Pancreas (tissue), 10 donors: ENCODE data around the gene KDM8. TPM values are rescaled to one million over a fixed set of nuclear protein-coding genes. Genes with fewer than 3 reads are reported as not detected.
A peak's percentile ranks its signal among the peaks of the same experiment; 100 is the strongest.
"Not testable (repeated sequence)": the region's sequence is repeated elsewhere in the genome, so short reads cannot be mapped to it uniquely, and the experiment has no call there.

Source experiments
- ATAC-seq, 4 donors: fragments of 200-7000 bp; cut with Tn5 transposase; one replicate each; pipeline versions ENCODE4 v1.8.0 to v1.9.1; 2020; ENCODE audit warnings: mild to moderate bottlenecking in 4 of 4, moderate library complexity in 4 of 4
- DNase-seq, 6 donors: peaks; one replicate each; pipeline ENCODE4 v3.0.0-alpha.2; 2020
- FAIRE-seq: peaks from 2 replicates; lab custom pipeline; 2012; peaks lifted over from hg19 to GRCh38; lab: Jason Lieb, UNC
- H3K27ac ChIP-seq, 4 donors: fragments of 200-600 bp; sonication (generic); 1 replicate in 3 of 4; 2 replicates in 1 of 4; pipeline versions ENCODE4 v1.5.0 to v1.8.0; 2020
- H3K27me3 ChIP-seq, 4 donors: fragments of 200-600 bp; one replicate each; pipeline ENCODE4 v1.8.0; 2021
- H3K36me3 ChIP-seq, 3 donors: fragments of 200-600 bp; sonication (generic) in 1 of 3; one replicate each; pipeline versions ENCODE4 v1.5.0 to v1.8.0; 2020 to 2021
- H3K4me1 ChIP-seq, 3 donors: fragments of 200-600 bp; one replicate each; pipeline ENCODE4 v1.8.0; 2021
- H3K4me3 ChIP-seq, 4 donors: fragments of 200-600 bp; sonication (generic) in 2 of 4; one replicate each; pipeline versions ENCODE4 v1.5.0 to v1.8.0; 2020 to 2021
- H3K9me3 ChIP-seq, 4 donors: fragments of 200-600 bp; one replicate each; pipeline ENCODE4 v1.8.0; 2021
- CTCF ChIP-seq, 4 donors: fragments of 200-600 bp; sonication (generic) in 3 of 4; IDR thresholded peaks; one replicate each; pipeline versions ENCODE4 v1.5.0 to v1.8.0; 2021; ENCODE audit warnings: antibody characterized with exemption in 4 of 4
- WGBS, 2 donors: extraction: QIAGEN DNeasy Blood & Tissue Kit; methylation state at CpG; one replicate each; pipeline ENCODE4 v1.1.7; 2013; 5-methylcytosine and 5-hydroxymethylcytosine counted together
- intact Hi-C, 3 donors: fragments of 100-400 bp; cut with DNase I; formaldehyde crosslinking; loops; one replicate each; pipeline versions ENCODE4 v1.11.1 to v1.14.2; 2022
- polyA plus RNA-seq, 2 donors: library from polyadenylated mRNA; stranded (reverse); fragments of 200-250 nt; gene quantifications; one replicate each; pipeline ENCODE4 v1.2.3, GENCODE V29; 2013
- total RNA-seq, 6 donors: library from RNA; stranded (reverse); fragmentation: NEBNext Ultra II Directional in 4 of 6; extraction: Animal tissue kit (Norgen Biotek cat#: 25700) in 4 of 6; gene quantifications; one replicate each; pipeline versions ENCODE4 v1.2.1 to v1.2.4, GENCODE V29; 2021 to 2023
- donor health status: healthy with polysubstance abuse.
- donor health status: DM: no; HTN: no; CAD: no; lungs with moderate emphysema.
- donor health status: DM: no; HTN: no; CAD: no.
- donor health status: control.
- donor health status: control.
- donor health status: Bipolar disorder and iron deficiency.
- donor health status: DM: yes; HTN: yes; CAD: no.
- donor health status: DM: no; HTN: no; CAD: no.
- donor health status: DM: no; HTN: no; CAD: no.
- donor health status: DM: yes; HTN: yes; CAD: no.

The KDM8 gene
- total and polyA plus RNA-seq, 8 donors: 4.7 to 17.7 (median 6.8) TPM

GRCh38 chr16:27198451-27199234, 4.7 kb upstream of the KDM8 start:
- Histone ChIP-seq H3K4me1 (peaks cover 0 to 3% (median 0%) of the 10 kb centered on the region in 3 donors), H3K27me3 (no peaks in the 10 kb centered on the region), H3K27ac (no peak overlapping the region), H3K4me3 (no peak overlapping the region), H3K9me3 (no peaks in the 10 kb centered on the region), H3K36me3 (no peaks in the 10 kb centered on the region)
- DNase-seq (no peak), FAIRE-seq (no peak), ATAC-seq (no peak)
- TF ChIP-seq CTCF (IDR thresholded peaks at IDR 0.05): no peak
- intact Hi-C loops: no loop called here
- 85 to 89% methylated on average over 12 of the region's 12 CpGs for WGBS, 2 donors

GRCh38 chr16:27199235-27199586, 4.1 kb upstream of the KDM8 start:
- Histone ChIP-seq H3K36me3 (no peaks in the 10 kb centered on the region), H3K4me3 (no peak overlapping the region), H3K4me1 (peaks cover 0 to 3% (median under 1%) of the 10 kb centered on the region in 3 donors), H3K9me3 (no peaks in the 10 kb centered on the region), H3K27ac (no peak overlapping the region), H3K27me3 (no peaks in the 10 kb centered on the region)
- intact Hi-C loops: no loop called here
- WGBS, 2 donors: 64 to 69% methylated on average over 3 of the region's 3 CpGs
- FAIRE-seq (no peak), ATAC-seq (no peak), DNase-seq (no peak)
- no peak for TF ChIP-seq CTCF (IDR thresholded peaks at IDR 0.05)

- no peaks in the 10 kb centered on the region for H3K36me3 ChIP-seq
- 40 to 57% methylated on average over 1 of the region's 1 CpG for WGBS, 2 donors
- H3K27ac ChIP-seq: no peak overlapping the region
- TF ChIP-seq CTCF (IDR thresholded peaks at IDR 0.05): no peak
- H3K27me3 ChIP-seq: no peaks in the 10 kb centered on the region
- H3K4me1 ChIP-seq: peaks cover 0 to 8% (median 5%) of the 10 kb centered on the region in 3 donors
- DNase-seq: no peak
- ATAC-seq: no peak
- H3K4me3 ChIP-seq: no peak overlapping the region
- no peak for FAIRE-seq
- no peaks in the 10 kb centered on the region for H3K9me3 ChIP-seq
- intact Hi-C loops: no loop called here
These were observed 3.6 kb upstream of the KDM8 start for GRCh38 chr16:27199736-27200135.

GRCh38 chr16:27200914-27201313, 2.4 kb upstream of the KDM8 start:
- H3K27me3 ChIP-seq, H3K4me3 ChIP-seq, ATAC-seq, H3K27ac ChIP-seq, H3K36me3 ChIP-seq, DNase-seq, H3K9me3 ChIP-seq, intact Hi-C loops, FAIRE-seq: not testable (repeated sequence)
- 89% methylated on average over 3 of the region's 3 CpGs for WGBS, 2 donors
- peaks cover 0 to 20% (median 15%) of the 10 kb centered on the region in 3 donors for H3K4me1 ChIP-seq

- Histone ChIP-seq H3K36me3 (no peaks in the 10 kb centered on the region), H3K27ac (peak overlapping the region; percentile 92 to 98 (median 97)), H3K4me1 (peaks cover 8 to 38% (median 32%) of the 10 kb centered on the region in 3 donors), H3K9me3 (no peaks in the 10 kb centered on the region), H3K4me3 (peak overlapping the region; percentile 44 to 73 (median 56)), H3K27me3 (no peaks in the 10 kb centered on the region)
- no peak for FAIRE-seq
- WGBS, 2 donors: 22 to 24% methylated on average over 19 of the region's 19 CpGs
- intact Hi-C loops: no loop called here
- peak; percentile 81 to 90 (median 86) for ATAC-seq
- peak; percentile 25 to 97 (median 93) for DNase-seq
- TF ChIP-seq CTCF (IDR thresholded peaks at IDR 0.05): no peak
These were observed 311 bp upstream of the KDM8 start for GRCh38 chr16:27202923-27203506.
